Skeletal muscle tissue (tissue), 4 donors: ENCODE results near the gene HSD17B1. TPM values are rescaled to one million over a fixed set of nuclear protein-coding genes. Genes with fewer than 3 reads are reported as not detected.
"Not testable (repeated sequence)": the region's sequence is repeated elsewhere in the genome, so short reads cannot be mapped to it uniquely, and the experiment has no call there.

Source experiments
- H3K27ac ChIP-seq: one replicate; pipeline ENCODE4 v1.7.0; 2013; ENCODE audit warnings: mild to moderate bottlenecking, low read depth, low read length, inconsistent platforms
- H3K27me3 ChIP-seq, 3 donors: one replicate each; pipeline ENCODE4 v1.7.0; 2013; ENCODE audit warnings: low read length in 3 of 3; ENCODE audit not compliant: control insufficient read depth in 3 of 3, insufficient read depth in 3 of 3
- H3K36me3 ChIP-seq, 3 donors: one replicate each; pipeline ENCODE4 v1.7.0; 2013; ENCODE audit warnings: low read length in 3 of 3; ENCODE audit not compliant: control insufficient read depth in 3 of 3, insufficient read depth in 3 of 3
- H3K4me1 ChIP-seq, 3 donors: one replicate each; pipeline ENCODE4 v1.7.0; 2013; ENCODE audit warnings: low read length in 3 of 3, mild to moderate bottlenecking in 3 of 3; ENCODE audit not compliant: control insufficient read depth in 3 of 3, insufficient read depth in 3 of 3
- H3K4me3 ChIP-seq, 3 donors: one replicate each; pipeline ENCODE4 v1.7.0; 2013; ENCODE audit warnings: low read length in 3 of 3
- H3K9ac ChIP-seq, 3 donors: one replicate each; pipeline ENCODE4 v1.7.0; 2013; ENCODE audit warnings: low read length in 3 of 3, mild to moderate bottlenecking in 3 of 3, moderate library complexity in 2 of 3, low read depth in 1 of 3
- H3K9me3 ChIP-seq, 3 donors: one replicate each; pipeline ENCODE4 v1.7.0; 2013; ENCODE audit warnings: low read length in 3 of 3; ENCODE audit not compliant: control insufficient read depth in 3 of 3
- total RNA-seq: library from RNA; depleted of rRNA; stranded (reverse); fragments of >200 nt; gene quantifications from one replicate; pipeline ENCODE4 v1.2.3, GENCODE V29; 2014
- donor health status: Osteomylitis.

Gene HSD17B1
- total RNA-seq, 1 donor from 2014 or later, result 1.6 TPM

GRCh38 chr17:42554250-42555121, 1.8 kb downstream of the HSD17B1 start:
- H3K9me3 ChIP-seq, result no peaks in the 10 kb centered on the region
- H3K27me3 ChIP-seq, result no peaks in the 10 kb centered on the region
- no peaks in the 10 kb centered on the region for H3K36me3 ChIP-seq
- peak overlapping the region; percentile 85 for H3K27ac ChIP-seq
- H3K9ac ChIP-seq, result peak overlapping the region; percentile 95 to 96 (median 95)
- peak overlapping the region; percentile 84 to 97 (median 96) for H3K4me3 ChIP-seq
- peaks cover 15 to 21% (median 17%) of the 10 kb centered on the region in 3 donors for H3K4me1 ChIP-seq

- H3K36me3 ChIP-seq, result no peaks in the 10 kb centered on the region
- H3K27ac ChIP-seq, result peak overlapping the region; percentile 85
- peaks cover 15 to 21% (median 17%) of the 10 kb centered on the region in 3 donors for H3K4me1 ChIP-seq
- no peaks in the 10 kb centered on the region for H3K9me3 ChIP-seq
- peak overlapping the region; percentile 95 to 96 (median 95) for H3K9ac ChIP-seq
- H3K4me3 ChIP-seq, result peak overlapping the region; percentile 84 to 97 (median 96)
- H3K27me3 ChIP-seq, result no peaks in the 10 kb centered on the region
These were observed 2.4 kb downstream of the HSD17B1 start for GRCh38 chr17:42555122-42555622.

- not testable (repeated sequence) for H3K9me3 ChIP-seq, H3K4me3 ChIP-seq, H3K27me3 ChIP-seq, H3K27ac ChIP-seq, H3K36me3 ChIP-seq
- peaks cover 15 to 21% (median 17%) of the 10 kb centered on the region in 3 donors for H3K4me1 ChIP-seq
- peak overlapping the region in 1 of 3 donors; percentile 95 for H3K9ac ChIP-seq
These were observed 3.4 kb downstream of the HSD17B1 start for GRCh38 chr17:42555961-42556617.

- Histone ChIP-seq H3K27ac (no peak overlapping the region), H3K27me3 (no peaks in the 10 kb centered on the region), H3K36me3 (peaks cover under 1 to 6% (median 5%) of the 10 kb centered on the region in 3 donors), H3K4me1 (peaks cover 32 to 37% (median 34%) of the 10 kb centered on the region in 3 donors), H3K9ac (no peak overlapping the region), H3K9me3 (no peaks in the 10 kb centered on the region), H3K4me3 (no peak overlapping the region)
These were observed 6.4 kb downstream of the HSD17B1 start for GRCh38 chr17:42559075-42559474.

GRCh38 chr17:42560246-42560645, 7.5 kb downstream of the HSD17B1 start:
- H3K9ac ChIP-seq, result peak overlapping the region in 1 of 3 donors; percentile 23
- H3K36me3 ChIP-seq, result peaks cover 13 to 16% (median 16%) of the 10 kb centered on the region in 3 donors
- peaks cover 30 to 40% (median 34%) of the 10 kb centered on the region in 3 donors for H3K4me1 ChIP-seq
- no peak overlapping the region for H3K27ac ChIP-seq
- H3K4me3 ChIP-seq, result no peak overlapping the region
- no peaks in the 10 kb centered on the region for H3K27me3 ChIP-seq
- no peaks in the 10 kb centered on the region for H3K9me3 ChIP-seq

- peaks cover 35 to 51% (median 40%) of the 10 kb centered on the region in 3 donors for H3K4me1 ChIP-seq
- H3K9ac ChIP-seq, result peak within 1 kb of the TSS; percentile 92 to 98 (median 95)
- no peaks in the 10 kb centered on the region for H3K9me3 ChIP-seq
- H3K4me3 ChIP-seq, result peak within 1 kb of the TSS; percentile 85 to 98 (median 92)
- no peaks in the 10 kb centered on the region for H3K27me3 ChIP-seq
- peaks cover 22 to 25% (median 25%) of the 10 kb centered on the region in 3 donors for H3K36me3 ChIP-seq
- H3K27ac ChIP-seq, result peak within 1 kb of the TSS; percentile 85
These were observed 9.2 kb downstream of the HSD17B1 start, which contains the start of gene COASY for GRCh38 chr17:42561897-42562387. Gene COASY, plus strand, starts transcription at chr17:42562148. Its CDS starts 475 bp downstream, at chr17:42562623.

- Histone ChIP-seq H3K27me3 (no peaks in the 10 kb centered on the region), H3K27ac (peak overlapping the region; percentile 85), H3K36me3 (peaks cover 22 to 25% (median 25%) of the 10 kb centered on the region in 3 donors), H3K9me3 (no peaks in the 10 kb centered on the region), H3K4me3 (peak overlapping the region; percentile 85 to 98 (median 92)), H3K4me1 (peaks cover 38 to 55% (median 43%) of the 10 kb centered on the region in 3 donors), H3K9ac (peak overlapping the region; percentile 92 to 98 (median 95))
These were observed 9.8 kb downstream of the HSD17B1 start for GRCh38 chr17:42562388-42563142.

- Histone ChIP-seq H3K9ac (peak overlapping the region; percentile 92 to 98 (median 95)), H3K4me1 (peaks cover 42 to 60% (median 47%) of the 10 kb centered on the region in 3 donors)
These were observed 10.4 kb downstream of the HSD17B1 start for GRCh38 chr17:42563143-42563509.

GRCh38 chr17:42563543-42563942, 10.8 kb downstream of the HSD17B1 start:
- peak overlapping the region; percentile 92 to 98 (median 95) for H3K9ac ChIP-seq
- peak overlapping the region; percentile 85 for H3K27ac ChIP-seq
- H3K4me3 ChIP-seq, result peak overlapping the region; percentile 85 to 98 (median 92)
- H3K27me3 ChIP-seq, result no peaks in the 10 kb centered on the region
- H3K4me1 ChIP-seq, result peaks cover 45 to 60% (median 50%) of the 10 kb centered on the region in 3 donors
- no peaks in the 10 kb centered on the region for H3K9me3 ChIP-seq
- peaks cover 25 to 28% (median 27%) of the 10 kb centered on the region in 3 donors for H3K36me3 ChIP-seq

More at GRCh38 chr17:42563143-42563509, 10.4 kb downstream of the HSD17B1 start:
- H3K36me3 ChIP-seq, result peaks cover 22 to 25% (median 25%) of the 10 kb centered on the region in 3 donors
- H3K27me3 ChIP-seq, result no peaks in the 10 kb centered on the region
- no peaks in the 10 kb centered on the region for H3K9me3 ChIP-seq
- peak overlapping the region; percentile 85 to 98 (median 92) for H3K4me3 ChIP-seq
- H3K27ac ChIP-seq, result peak overlapping the region; percentile 85
